ENCODE data around the gene TGM5.

GRCh38 chr15:43277901-43278300, 11.2 kb upstream of the TGM5 start:
- TF ChIP-seq CTCF (IDR thresholded peaks at IDR 0.05) (no peak), POLR2AphosphoS5 (IDR thresholded peaks at IDR 0.05) (no peak), EP300 (IDR thresholded peaks at IDR 0.05; ENCODE audit: low read depth) (no peak)

Measured in transverse colon (tissue), 4 donors.